ENCODE results near the gene ZDHHC19.
"Not testable (repeated sequence)": the region's sequence is repeated elsewhere in the genome, so short reads cannot be mapped to it uniquely, and the experiment has no call there.

Gene ZDHHC19

GRCh38 chr3:196208942-196209695 is 2.1 kb downstream of the ZDHHC19 start:
- TF ChIP-seq CTCF (IDR thresholded peaks at IDR 0.05; ENCODE audit: borderline replicate concordance, insufficient read depth, low read depth, low read length), result no peak
- no peak overlapping the region for H3K4me3 ChIP-seq (ENCODE audit: low read depth, low read length)

GRCh38 chr3:196207833-196208607 is 3.2 kb downstream of the ZDHHC19 start:
- H3K4me3 ChIP-seq (ENCODE audit: low read depth, low read length), result peak overlapping the region; percentile 43
- no peak for TF ChIP-seq CTCF (IDR thresholded peaks at IDR 0.05; ENCODE audit: borderline replicate concordance, insufficient read depth, low read depth, low read length)

- no peak overlapping the region for H3K4me3 ChIP-seq (ENCODE audit: low read depth, low read length)
- TF ChIP-seq CTCF (IDR thresholded peaks at IDR 0.05; ENCODE audit: borderline replicate concordance, insufficient read depth, low read depth, low read length), result no peak
Measured at GRCh38 chr3:196207159-196207832, 3.9 kb downstream of the ZDHHC19 start.

GRCh38 chr3:196205442-196206205 is 5.6 kb downstream of the ZDHHC19 start:
- not testable (repeated sequence) for H3K4me3 ChIP-seq (ENCODE audit: low read depth, low read length)

GRCh38 chr3:196203846-196204245 is 7.4 kb downstream of the ZDHHC19 start:
- TF ChIP-seq CTCF (IDR thresholded peaks at IDR 0.05; ENCODE audit: borderline replicate concordance, insufficient read depth, low read depth, low read length), result no peak
- no peak overlapping the region for H3K4me3 ChIP-seq (ENCODE audit: low read depth, low read length)

GRCh38 chr3:196202516-196202970 is 8.7 kb downstream of the ZDHHC19 start:
- no peak for TF ChIP-seq CTCF (IDR thresholded peaks at IDR 0.05; ENCODE audit: borderline replicate concordance, insufficient read depth, low read depth, low read length)
- no peak overlapping the region for H3K4me3 ChIP-seq (ENCODE audit: low read depth, low read length)
